Measurements from ENCODE around the gene RTN4RL2. TPM values are rescaled to one million over a fixed set of nuclear protein-coding genes. Genes with fewer than 3 reads are reported as not detected.

Gene RTN4RL2
- total RNA-seq, 6 experiments from 2014 or later: 12.5 to 54.4 (median 18.6) TPM

GRCh38 chr11:57417056-57417455 is 43.3 kb upstream of the RTN4RL2 start:
- no peak for ATAC-seq
- no peak overlapping the region for H3K27ac ChIP-seq

GRCh38 chr11:57418131-57418530 is 42.2 kb upstream of the RTN4RL2 start:
- intact Hi-C loops (cut with DNase I): no loop called here
- Histone ChIP-seq H3K4me3 (no peak overlapping the region), H3K27ac (no peak overlapping the region), H3K9me3 (no peaks in the 10 kb centered on the region), H3K27me3 (no peaks in the 10 kb centered on the region), H3K4me1 (peaks cover 0 to 7% (median 0%) of the 10 kb centered on the region in 4 donors), H3K36me3 (peaks cover 29 to 82% (median 45%) of the 10 kb centered on the region in 4 donors)
- DNase-seq (no peak), ATAC-seq (no peak)
- TF ChIP-seq CTCF (IDR thresholded peaks at IDR 0.05) (no peak), POLR2A (IDR thresholded peaks at IDR 0.05) (no peak)

More at GRCh38 chr11:57417056-57417455, 43.3 kb upstream of the RTN4RL2 start:
- peaks cover 0 to 4% (median 0%) of the 10 kb centered on the region in 4 donors for H3K4me1 ChIP-seq
- no peak overlapping the region for H3K4me3 ChIP-seq
- TF ChIP-seq POLR2A (IDR thresholded peaks at IDR 0.05) (no peak), CTCF (IDR thresholded peaks at IDR 0.05) (no peak)
- 88% methylated on average over 4 of the region's 4 CpGs for WGBS (ENCODE audit: insufficient coverage, low coverage, low lambda C conversion rate, missing lambda C conversion rate)
- H3K36me3 ChIP-seq: peaks cover 29 to 90% (median 46%) of the 10 kb centered on the region in 4 donors
- no peaks in the 10 kb centered on the region for H3K27me3 ChIP-seq
- no peaks in the 10 kb centered on the region for H3K9me3 ChIP-seq
- intact Hi-C loops (cut with DNase I): no loop called here
- no peak for DNase-seq

- Histone ChIP-seq H3K9me3 (no peaks in the 10 kb centered on the region), H3K27me3 (no peaks in the 10 kb centered on the region), H3K36me3 (peaks cover 21 to 82% (median 43%) of the 10 kb centered on the region in 4 donors), H3K27ac (no peak overlapping the region), H3K4me1 (peaks cover 0 to 17% (median 3%) of the 10 kb centered on the region in 4 donors), H3K4me3 (no peak overlapping the region)
- intact Hi-C loops (cut with DNase I): no loop called here
- WGBS (ENCODE audit: insufficient coverage, low coverage, low lambda C conversion rate, missing lambda C conversion rate): 65% methylated on average over 3 of the region's 3 CpGs
- TF ChIP-seq CTCF (IDR thresholded peaks at IDR 0.05) (no peak), POLR2A (IDR thresholded peaks at IDR 0.05) (no peak)
- peak in 1 of 4 donors; percentile 6 for ATAC-seq
- no peak for DNase-seq
Observed at GRCh38 chr11:57419146-57419545, 41.2 kb upstream of the RTN4RL2 start.

- Histone ChIP-seq H3K4me3 (no peak overlapping the region), H3K36me3 (peaks cover 14 to 63% (median 31%) of the 10 kb centered on the region in 4 donors), H3K27me3 (no peaks in the 10 kb centered on the region), H3K4me1 (peaks cover 0 to 36% (median 11%) of the 10 kb centered on the region in 4 donors), H3K9me3 (no peaks in the 10 kb centered on the region), H3K27ac (no peak overlapping the region)
- ATAC-seq (no peak), DNase-seq (no peak)
- TF ChIP-seq POLR2A (IDR thresholded peaks at IDR 0.05): no peak
- intact Hi-C loops (cut with DNase I): no loop called here
- WGBS (ENCODE audit: insufficient coverage, low coverage, low lambda C conversion rate, missing lambda C conversion rate): 89% methylated on average over 3 of the region's 4 CpGs
Observed at GRCh38 chr11:57421066-57421465, 39.3 kb upstream of the RTN4RL2 start.

- intact Hi-C loops (cut with DNase I): no loop called here
- Histone ChIP-seq H3K9me3 (no peaks in the 10 kb centered on the region), H3K36me3 (peaks cover 11 to 56% (median 24%) of the 10 kb centered on the region in 4 donors), H3K27ac (no peak overlapping the region), H3K27me3 (no peaks in the 10 kb centered on the region), H3K4me3 (no peak overlapping the region), H3K4me1 (peaks cover 0 to 43% (median 12%) of the 10 kb centered on the region in 4 donors)
- ATAC-seq: no peak
- TF ChIP-seq POLR2A (IDR thresholded peaks at IDR 0.05) (no peak), CTCF (IDR thresholded peaks at IDR 0.05) (no peak)
- DNase-seq: no peak
Observed at GRCh38 chr11:57421805-57422204, 38.5 kb upstream of the RTN4RL2 start.
